Testis (tissue), 3 donors: ENCODE data around the gene PGAM1. TPM values are rescaled to one million over a fixed set of nuclear protein-coding genes. Genes with fewer than 3 reads are reported as not detected.

ENCODE experiments used
- DNase-seq: peaks from one replicate; pipeline ENCODE4 v3.0.0-alpha.2; 2019
- H3K27ac ChIP-seq, 2 donors: fragments of 200-600 bp; sonication (generic); one replicate each; pipeline ENCODE4 v1.5.1; 2019
- H3K27me3 ChIP-seq: fragments of 200-600 bp; sonication (generic); one replicate; pipeline ENCODE4 v1.5.1; 2019
- H3K36me3 ChIP-seq: fragments of 200-600 bp; sonication (generic); one replicate; pipeline ENCODE4 v1.5.1; 2017; ENCODE audit warnings: low read depth; ENCODE audit errors: missing control alignments
- H3K4me1 ChIP-seq: fragments of 200-600 bp; sonication (generic); one replicate; pipeline ENCODE4 v1.5.1; 2019
- H3K4me3 ChIP-seq, 2 donors: fragments of 200-600 bp; sonication (generic); one replicate each; pipeline ENCODE4 v1.5.1; 2017 to 2019
- H3K9me3 ChIP-seq: fragments of 200-600 bp; sonication (generic); one replicate; pipeline ENCODE4 v1.5.1; 2017
- CTCF ChIP-seq, 3 experiments: fragments of 450-650 bp in 2 of 3; fragments of 200-600 bp in 1 of 3; sonication (generic) in 1 of 3; IDR thresholded peaks; one replicate each; pipeline ENCODE4 v1.5.1; 2016 to 2019; ENCODE audit warnings: antibody characterized with exemption in 3 of 3, mild to moderate bottlenecking in 2 of 3, moderate library complexity in 1 of 3
- POLR2A ChIP-seq: fragments of 450-650 bp; IDR thresholded peaks from one replicate; pipeline ENCODE4 v1.6.1; 2017; ENCODE audit warnings: antibody characterized with exemption, mild to moderate bottlenecking, moderate library complexity
- WGBS, 2 donors: methylation state at CpG; one replicate each; pipeline ENCODE4 v1.1.5; 2018; 5-methylcytosine and 5-hydroxymethylcytosine counted together
- intact Hi-C: fragments of 100-400 bp; cut with DNase I; formaldehyde crosslinking; loops from one replicate; pipeline ENCODE4 v1.15.1; 2023; ENCODE audit warnings: low total_unique reads
- polyA plus RNA-seq: library from polyadenylated mRNA; stranded (reverse); fragments of 350-450 nt; fragmentation: Illumina TruSeq; extraction: RNeasy Lipid Tissue Mini Kit (QIAGEN cat#74804); gene quantifications from one replicate; pipeline ENCODE4 v1.2.3, GENCODE V29; 2014; ENCODE audit warnings: low read depth, low replicate concordance; ENCODE audit not compliant: insufficient read depth
- total RNA-seq, 2 donors: library from RNA; depleted of rRNA; stranded (reverse); fragments of >200 nt; gene quantifications; one replicate each; pipeline ENCODE4 v1.2.3, GENCODE V29; 2016

PGAM1 gene
- total and polyA plus RNA-seq, 3 donors from 2014 or later = 238 to 279 (median 244) TPM

GRCh38 chr10:97452352-97452751 lies 26.4 kb downstream of the PGAM1 start:
- 90 to 93% methylated on average over 4 to 6 of the region's 6 CpGs for WGBS, 2 donors
- TF ChIP-seq POLR2A = no peak
- no peak for TF ChIP-seq CTCF (IDR thresholded peaks at IDR 0.05)
- DNase-seq = no peak
- no peaks in the 10 kb centered on the region for H3K27me3 ChIP-seq
- H3K4me3 ChIP-seq = no peak overlapping the region
- no peaks in the 10 kb centered on the region for H3K9me3 ChIP-seq
- intact Hi-C loops = no loop called here
- H3K36me3 ChIP-seq = no peaks in the 10 kb centered on the region
- H3K4me1 ChIP-seq = peaks cover 10% of the 10 kb centered on the region
- H3K27ac ChIP-seq = no peak overlapping the region

DNA sequence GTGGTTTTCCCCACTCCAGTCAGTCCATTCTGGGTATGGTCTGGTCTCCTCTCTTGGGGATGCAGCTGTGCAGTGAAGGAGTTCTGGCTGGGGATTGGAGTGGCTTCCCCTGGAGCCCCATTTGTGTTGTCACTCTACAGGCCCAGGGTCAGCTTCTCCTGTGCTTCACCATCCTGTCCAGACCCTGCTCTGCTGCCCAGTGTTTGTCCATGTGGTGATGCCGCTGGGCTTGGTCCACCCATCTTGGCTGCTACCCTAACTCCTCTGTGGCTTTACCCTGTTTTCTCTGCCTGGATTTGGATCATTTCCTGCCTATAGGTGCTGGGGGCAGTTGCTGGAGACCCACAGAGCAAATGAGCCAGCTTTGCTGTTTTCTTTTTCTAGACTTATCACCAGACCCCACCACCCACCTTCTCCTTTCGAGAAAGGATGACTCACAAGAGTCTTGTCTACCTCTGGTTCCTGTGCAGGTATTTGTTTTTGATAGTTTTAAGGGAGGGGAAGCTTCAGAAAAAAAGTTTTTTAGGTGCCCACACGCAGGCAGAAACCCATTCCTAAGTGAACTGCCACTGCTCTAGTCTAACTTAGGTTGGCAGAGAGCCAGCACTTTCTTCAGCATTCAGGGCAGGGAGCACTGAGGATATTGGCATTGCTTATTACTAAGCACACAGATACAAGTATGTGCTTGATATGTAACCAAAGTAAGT lies 28.5 kb downstream of the PGAM1 start:
- intact Hi-C loops = no loop called here
- WGBS, 2 donors = 80 to 81% methylated on average over 3 of the region's 3 CpGs
- H3K27ac ChIP-seq = no peak overlapping the region
- H3K27me3 ChIP-seq = no peaks in the 10 kb centered on the region
- DNase-seq = peak; percentile 37
- no peak overlapping the region for H3K4me3 ChIP-seq
- no peaks in the 10 kb centered on the region for H3K36me3 ChIP-seq
- no peaks in the 10 kb centered on the region for H3K9me3 ChIP-seq
- TF ChIP-seq POLR2A (no peak), CTCF (IDR thresholded peaks at IDR 0.05) (no peak)
- no peaks in the 10 kb centered on the region for H3K4me1 ChIP-seq

- H3K36me3 ChIP-seq = no peaks in the 10 kb centered on the region
- H3K9me3 ChIP-seq = no peaks in the 10 kb centered on the region
- no peaks in the 10 kb centered on the region for H3K27me3 ChIP-seq
- intact Hi-C loops = no loop called here
- no peak overlapping the region for H3K27ac ChIP-seq
- WGBS, 2 donors = 66 to 75% methylated on average over 5 of the region's 5 CpGs
- no peaks in the 10 kb centered on the region for H3K4me1 ChIP-seq
- TF ChIP-seq POLR2A = no peak
- TF ChIP-seq CTCF (IDR thresholded peaks at IDR 0.05) = no peak
- DNase-seq = no peak
- H3K4me3 ChIP-seq = no peak overlapping the region
Observed at GRCh38 chr10:97456034-97456685, 30.2 kb downstream of the PGAM1 start.

DNA sequence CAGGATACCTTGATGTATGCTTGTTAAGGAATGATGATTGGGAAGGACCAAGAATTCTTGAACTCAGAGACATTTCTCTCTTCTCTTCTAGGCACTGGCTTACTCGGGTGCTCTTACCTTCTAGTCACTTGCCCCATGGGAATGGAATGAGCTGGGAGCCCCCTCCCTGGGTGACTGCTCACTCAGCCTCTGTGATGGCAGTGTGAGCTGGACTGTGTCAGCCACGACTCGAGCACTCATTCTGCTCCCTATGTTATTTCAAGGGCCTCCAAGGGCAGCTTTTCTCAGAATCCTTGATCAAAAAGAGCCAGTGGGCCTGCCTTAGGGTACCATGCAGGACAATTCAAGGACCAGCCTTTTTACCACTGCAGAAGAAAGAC lies 30.7 kb downstream of the PGAM1 start:
- H3K9me3 ChIP-seq = no peaks in the 10 kb centered on the region
- no peak for DNase-seq
- intact Hi-C loops = no loop called here
- no peak overlapping the region for H3K4me3 ChIP-seq
- no peak overlapping the region for H3K27ac ChIP-seq
- H3K27me3 ChIP-seq = no peaks in the 10 kb centered on the region
- no peaks in the 10 kb centered on the region for H3K36me3 ChIP-seq
- TF ChIP-seq CTCF (IDR thresholded peaks at IDR 0.05) (no peak), POLR2A (no peak)
- no peaks in the 10 kb centered on the region for H3K4me1 ChIP-seq
- WGBS, 2 donors = 64 to 74% methylated on average over 3 of the region's 3 CpGs

DNA sequence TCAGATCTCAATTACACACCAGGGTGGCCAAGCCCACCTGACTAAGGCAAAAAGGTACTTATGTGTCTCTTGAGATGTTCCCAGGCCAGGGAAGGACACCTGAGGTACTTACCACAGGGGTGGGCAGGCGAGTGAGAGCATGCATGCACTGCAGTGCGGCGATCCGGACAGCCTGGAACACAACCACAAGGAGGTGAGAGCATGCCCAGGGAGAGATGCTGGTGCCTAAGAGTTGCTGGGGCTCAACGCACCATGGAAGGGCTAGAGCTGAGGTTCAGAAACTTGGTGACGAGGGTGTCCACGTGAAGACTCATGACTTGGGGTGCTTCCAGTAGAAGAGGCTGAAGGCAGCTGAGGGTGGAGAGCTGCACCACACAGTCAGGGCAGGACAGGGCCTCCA lies 33.1 kb downstream of the PGAM1 start:
- no peaks in the 10 kb centered on the region for H3K36me3 ChIP-seq
- no peaks in the 10 kb centered on the region for H3K27me3 ChIP-seq
- TF ChIP-seq CTCF (IDR thresholded peaks at IDR 0.05) (no peak), POLR2A (no peak)

More for the DNA sequence above, 33.1 kb downstream of the PGAM1 start:
- no peaks in the 10 kb centered on the region for H3K9me3 ChIP-seq
- DNase-seq = no peak
- no peak overlapping the region for H3K27ac ChIP-seq
- H3K4me3 ChIP-seq = no peak overlapping the region
- intact Hi-C loops = no loop called here
- WGBS, 2 donors = 89 to 93% methylated on average over 7 of the region's 7 CpGs
- H3K4me1 ChIP-seq = no peaks in the 10 kb centered on the region
